HL-60 (cell line): ENCODE measurements around the gene KAZN.

ENCODE experiments used
- POLR2AphosphoS5 ChIP-seq: IDR thresholded peaks from 2 replicates; pipeline ENCODE4 v1.6.1; 2012; ENCODE audit warnings: low read depth
- TF ChIP-seq, protein P1 (sequence below): IDR thresholded peaks from one replicate; pipeline ENCODE4 v1.5.1; 2011; ENCODE audit warnings: low read length, control low read depth, inconsistent platforms; ENCODE audit not compliant: insufficient read depth

DNA sequence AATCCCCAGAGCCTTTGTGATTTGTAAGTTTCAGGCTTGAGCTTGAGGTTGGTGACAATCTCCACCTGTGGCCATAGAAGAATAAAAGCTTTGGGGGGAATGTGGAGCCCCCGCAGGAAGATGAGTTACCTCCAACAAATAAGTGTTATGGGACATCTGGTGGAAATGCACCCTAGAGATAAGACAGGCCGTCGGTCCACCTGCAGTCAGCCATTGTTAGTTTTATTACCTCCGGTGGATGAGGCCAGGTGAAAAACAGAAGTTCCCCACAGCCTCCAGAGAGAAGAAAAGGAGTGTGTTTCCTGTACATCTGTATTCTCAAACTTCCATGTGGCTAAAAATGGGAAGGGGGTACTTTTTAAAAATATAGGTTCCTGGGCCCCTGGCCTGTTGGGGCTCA lies 137.4 kb downstream of the KAZN start:
- TF ChIP-seq, protein P1, sequence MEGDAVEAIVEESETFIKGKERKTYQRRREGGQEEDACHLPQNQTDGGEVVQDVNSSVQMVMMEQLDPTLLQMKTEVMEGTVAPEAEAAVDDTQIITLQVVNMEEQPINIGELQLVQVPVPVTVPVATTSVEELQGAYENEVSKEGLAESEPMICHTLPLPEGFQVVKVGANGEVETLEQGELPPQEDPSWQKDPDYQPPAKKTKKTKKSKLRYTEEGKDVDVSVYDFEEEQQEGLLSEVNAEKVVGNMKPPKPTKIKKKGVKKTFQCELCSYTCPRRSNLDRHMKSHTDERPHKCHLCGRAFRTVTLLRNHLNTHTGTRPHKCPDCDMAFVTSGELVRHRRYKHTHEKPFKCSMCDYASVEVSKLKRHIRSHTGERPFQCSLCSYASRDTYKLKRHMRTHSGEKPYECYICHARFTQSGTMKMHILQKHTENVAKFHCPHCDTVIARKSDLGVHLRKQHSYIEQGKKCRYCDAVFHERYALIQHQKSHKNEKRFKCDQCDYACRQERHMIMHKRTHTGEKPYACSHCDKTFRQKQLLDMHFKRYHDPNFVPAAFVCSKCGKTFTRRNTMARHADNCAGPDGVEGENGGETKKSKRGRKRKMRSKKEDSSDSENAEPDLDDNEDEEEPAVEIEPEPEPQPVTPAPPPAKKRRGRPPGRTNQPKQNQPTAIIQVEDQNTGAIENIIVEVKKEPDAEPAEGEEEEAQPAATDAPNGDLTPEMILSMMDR, result no peak
- TF ChIP-seq POLR2AphosphoS5, result no peak
